ENCODE results near the gene TNFSF8. TPM values are rescaled to one million over a fixed set of nuclear protein-coding genes. Genes with fewer than 3 reads are reported as not detected.

The TNFSF8 gene
- total RNA-seq, 1 donor from 2014 or later: not detected

DNA sequence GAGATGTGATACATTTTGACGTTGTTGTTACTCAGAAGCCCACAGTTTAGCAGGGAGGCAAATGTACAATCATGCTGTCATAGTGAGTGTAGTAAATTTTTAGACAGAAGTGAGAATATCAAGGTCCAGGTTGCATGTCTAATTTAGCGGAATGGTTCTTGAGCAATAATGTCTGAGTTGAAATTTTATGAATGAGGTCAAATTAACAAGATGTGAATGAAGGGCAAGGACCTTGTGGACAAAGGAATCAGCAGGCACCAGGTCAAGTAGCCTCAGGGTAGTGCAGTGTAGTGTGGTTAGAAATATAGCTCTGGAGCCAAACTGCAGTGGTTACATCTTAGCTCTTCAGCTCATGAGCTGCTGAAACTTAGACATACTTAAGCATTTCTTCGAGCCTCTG, 36.2 kb downstream of the TNFSF8 start:
- H3K27me3 ChIP-seq (ENCODE audit: control insufficient read depth, insufficient read depth, low read length): no peaks in the 10 kb centered on the region
- TF ChIP-seq CTCF (IDR thresholded peaks at IDR 0.05; ENCODE audit: insufficient read depth, low read length, poor library complexity, severe bottlenecking): no peak
- DNase-seq (ENCODE audit: low read depth): no peak
- H3K36me3 ChIP-seq (ENCODE audit: control insufficient read depth, insufficient read depth, low read length): no peaks in the 10 kb centered on the region
- no peak overlapping the region for H3K4me3 ChIP-seq (ENCODE audit: low read depth, low read length)

GRCh38 chr9:114893221-114894010, 37.0 kb downstream of the TNFSF8 start:
- H3K36me3 ChIP-seq (ENCODE audit: control insufficient read depth, insufficient read depth, low read length): no peaks in the 10 kb centered on the region
- no peak for TF ChIP-seq CTCF (IDR thresholded peaks at IDR 0.05; ENCODE audit: insufficient read depth, low read length, poor library complexity, severe bottlenecking)
- DNase-seq (ENCODE audit: low read depth): no peak
- H3K27me3 ChIP-seq (ENCODE audit: control insufficient read depth, insufficient read depth, low read length): no peaks in the 10 kb centered on the region
- H3K4me3 ChIP-seq (ENCODE audit: low read depth, low read length): no peak overlapping the region

DNA sequence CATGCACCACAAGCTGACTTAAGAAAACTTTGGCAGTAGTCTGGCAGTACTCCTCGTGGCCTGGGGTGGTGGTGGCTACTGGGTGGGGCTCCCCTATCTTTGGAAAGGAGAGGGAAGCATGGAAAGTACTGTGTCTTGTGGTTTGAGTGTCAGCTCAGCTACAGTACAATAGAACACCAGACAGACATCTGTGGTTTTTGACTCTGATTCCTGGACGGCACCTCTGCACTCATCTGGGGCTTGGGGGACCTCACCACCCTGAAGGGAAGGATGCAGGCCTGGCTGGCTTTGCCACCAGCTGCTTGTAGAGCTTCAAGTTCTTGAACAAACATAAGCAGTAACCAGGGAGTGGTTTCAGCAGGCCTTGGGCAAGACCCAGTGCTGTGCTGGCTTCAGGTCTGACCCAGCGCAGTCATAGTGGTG, 40.6 kb downstream of the TNFSF8 start:
- Histone ChIP-seq H3K4me3 (ENCODE audit: low read depth, low read length) (no peak overlapping the region), H3K36me3 (ENCODE audit: control insufficient read depth, insufficient read depth, low read length) (no peaks in the 10 kb centered on the region), H3K27me3 (ENCODE audit: control insufficient read depth, insufficient read depth, low read length) (no peaks in the 10 kb centered on the region)
- TF ChIP-seq CTCF (IDR thresholded peaks at IDR 0.05; ENCODE audit: insufficient read depth, low read length, poor library complexity, severe bottlenecking): no peak
- DNase-seq (ENCODE audit: low read depth): no peak

DNA sequence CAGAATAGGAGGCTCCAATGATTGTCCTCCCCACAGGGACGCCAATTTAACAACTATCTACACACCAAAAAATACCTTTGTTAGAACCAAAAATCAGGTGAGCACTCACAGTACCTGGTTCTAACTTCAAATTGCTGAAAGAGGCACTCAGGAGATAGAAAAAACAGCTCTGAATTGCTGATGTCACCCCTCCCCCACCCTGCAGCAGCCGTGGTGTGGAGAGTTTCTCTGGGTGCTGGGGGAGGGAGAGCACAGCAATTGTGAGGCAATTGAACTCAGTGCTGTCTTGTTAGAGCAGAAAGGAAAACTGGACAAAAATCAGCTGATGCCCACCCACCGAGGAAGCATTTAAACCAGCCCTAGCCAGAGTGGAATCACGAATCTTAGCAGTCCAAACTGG, 41.8 kb downstream of the TNFSF8 start:
- Histone ChIP-seq H3K36me3 (ENCODE audit: control insufficient read depth, insufficient read depth, low read length) (no peaks in the 10 kb centered on the region), H3K27me3 (ENCODE audit: control insufficient read depth, insufficient read depth, low read length) (no peaks in the 10 kb centered on the region), H3K4me3 (ENCODE audit: low read depth, low read length) (no peak overlapping the region)
- TF ChIP-seq CTCF (IDR thresholded peaks at IDR 0.05; ENCODE audit: insufficient read depth, low read length, poor library complexity, severe bottlenecking): no peak
- no peak for DNase-seq (ENCODE audit: low read depth)

DNA sequence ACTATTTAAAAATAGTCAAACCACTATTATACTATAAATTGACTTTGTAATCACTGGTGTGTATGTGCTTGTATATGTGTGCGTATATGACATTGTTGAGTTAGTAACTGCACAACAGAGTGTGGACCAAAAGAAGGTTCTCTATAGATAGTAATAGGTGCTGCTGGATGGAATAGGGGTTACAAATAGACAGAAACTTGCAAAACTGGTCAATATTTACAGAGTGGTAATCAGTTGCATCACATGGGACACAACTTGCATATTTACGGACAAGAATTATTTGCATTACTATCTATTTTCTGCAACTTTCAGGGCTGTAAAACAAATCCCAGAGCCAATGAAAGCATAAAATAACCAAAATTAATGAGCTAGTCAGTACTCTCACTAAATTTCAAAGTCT, 42.4 kb downstream of the TNFSF8 start:
- H3K4me3 ChIP-seq (ENCODE audit: low read depth, low read length): no peak overlapping the region
- TF ChIP-seq CTCF (IDR thresholded peaks at IDR 0.05; ENCODE audit: insufficient read depth, low read length, poor library complexity, severe bottlenecking): no peak
- no peak for DNase-seq (ENCODE audit: low read depth)
- H3K36me3 ChIP-seq (ENCODE audit: control insufficient read depth, insufficient read depth, low read length): no peaks in the 10 kb centered on the region
- H3K27me3 ChIP-seq (ENCODE audit: control insufficient read depth, insufficient read depth, low read length): no peaks in the 10 kb centered on the region
